ENCODE results near the gene DUSP28.
"Not testable (repeated sequence)": the region's sequence is repeated elsewhere in the genome, so short reads cannot be mapped to it uniquely, and the experiment has no call there.

DUSP28 gene

GRCh38 chr2:240538031-240538780, 22.0 kb upstream of the DUSP28 start:
- no peak for TF ChIP-seq CTCF (conservative IDR thresholded peaks at IDR 0.05; ENCODE audit: low read depth)
- CTCF ChIA-PET = no interaction called here
- DNase-seq (ENCODE audit: low spot score) = no peak
- no peak overlapping the region for H3K27ac ChIP-seq
- POLR2A ChIA-PET (ENCODE audit: low non-redundant PET) = no interaction called here

GRCh38 chr2:240539101-240539500, 21.1 kb upstream of the DUSP28 start:
- DNase-seq (ENCODE audit: low spot score); CTCF ChIA-PET; H3K27ac ChIP-seq; POLR2A ChIA-PET (ENCODE audit: low non-redundant PET): not testable (repeated sequence)

- ChIA-PET CTCF (no interaction called here), POLR2A (ENCODE audit: low non-redundant PET) (no interaction called here)
- no peak for TF ChIP-seq CTCF (conservative IDR thresholded peaks at IDR 0.05; ENCODE audit: low read depth)
- DNase-seq (ENCODE audit: low spot score) = no peak
- no peak overlapping the region for H3K27ac ChIP-seq
These were observed 20.3 kb upstream of the DUSP28 start for GRCh38 chr2:240539906-240540305.

GRCh38 chr2:240551288-240551687, 8.9 kb upstream of the DUSP28 start:
- H3K27ac ChIP-seq = no peak overlapping the region
- no peak for TF ChIP-seq CTCF (conservative IDR thresholded peaks at IDR 0.05; ENCODE audit: low read depth)
- POLR2A ChIA-PET (ENCODE audit: low non-redundant PET) = no interaction called here
- CTCF ChIA-PET = no interaction called here
- no peak for DNase-seq (ENCODE audit: low spot score)

GRCh38 chr2:240551811-240552210, 8.3 kb upstream of the DUSP28 start:
- H3K27ac ChIP-seq = no peak overlapping the region
- CTCF ChIA-PET = no interaction called here
- POLR2A ChIA-PET (ENCODE audit: low non-redundant PET) = no interaction called here
- no peak for TF ChIP-seq CTCF (conservative IDR thresholded peaks at IDR 0.05; ENCODE audit: low read depth)
- DNase-seq (ENCODE audit: low spot score) = no peak

- H3K27ac ChIP-seq = no peak overlapping the region
- ChIA-PET POLR2A (ENCODE audit: low non-redundant PET) (no interaction called here), CTCF (interaction anchor here (1.5 kb wide), 1 partner anchor 12 kb away, joined by 4 read pairs; no protein-coding TSS in a partner anchor)
- DNase-seq (ENCODE audit: low spot score) = no peak
- no peak for TF ChIP-seq CTCF (conservative IDR thresholded peaks at IDR 0.05; ENCODE audit: low read depth)
These were observed 6.1 kb upstream of the DUSP28 start for GRCh38 chr2:240553956-240554480.

GRCh38 chr2:240554767-240555493, 5.2 kb upstream of the DUSP28 start:
- H3K27ac ChIP-seq = no peak overlapping the region; the same call in 1 of the 2 replicates
- no peak for DNase-seq (ENCODE audit: low spot score)
- no peak for TF ChIP-seq CTCF (conservative IDR thresholded peaks at IDR 0.05; ENCODE audit: low read depth)
- CTCF ChIA-PET = interaction anchor here (1.5 kb wide), 1 partner anchor 11 kb away, joined by 4 read pairs; no protein-coding TSS in a partner anchor
- POLR2A ChIA-PET (ENCODE audit: low non-redundant PET) = no interaction called here
